Caco-2 (cell line): ENCODE measurements around the gene ZEB2. TPM values are rescaled to one million over a fixed set of nuclear protein-coding genes. Genes with fewer than 3 reads are reported as not detected.

Source experiments
- BruUV-seq: library from RNA; stranded (reverse); fragments of 400-500 nt; replicated peaks from 2 replicates; lab custom pipeline; 2021; lab: Mats Ljungman, UMichigan
- CTCF ChIA-PET: fragments of 300-600 bp; sonication (Branson Sonifier 250); formaldehyde crosslinking; loops from one replicate; lab custom pipeline; 2022; ENCODE audit warnings: antibody characterized with exemption; lab: Charles Lee
- POLR2A ChIA-PET: fragments of 300-600 bp; sonication (Branson Sonifier 250); formaldehyde crosslinking; loops from one replicate; lab custom pipeline; 2022; ENCODE audit warnings: antibody characterized with exemption; lab: Charles Lee
- DNase-seq, 2 experiments: peaks; one replicate each; pipeline versions ENCODE4 v3.0.0 to v3.0.0-alpha.2; 2020 to 2022
- H3K27me3 ChIP-seq: replicated peaks from 2 replicates; pipeline ENCODE4 v1.6.0; 2011; ENCODE audit warnings: low read length; ENCODE audit not compliant: control insufficient read depth, insufficient read depth
- H3K36me3 ChIP-seq: 2 replicates; pipeline ENCODE4 v1.5.1; 2011; ENCODE audit warnings: low read length; ENCODE audit not compliant: control insufficient read depth, insufficient read depth
- H3K4me1 ChIP-seq: fragments of 250-450 bp; sonication (Bioruptor Pico); 2 replicates; pipeline ENCODE4 v1.5.1; 2020; ENCODE audit warnings: mild to moderate bottlenecking
- H3K4me3 ChIP-seq: 2 replicates; pipeline ENCODE4 v1.5.1; 2011; ENCODE audit warnings: low read depth, mild to moderate bottlenecking, control low read depth, low read length
- H3K9me3 ChIP-seq: fragments of 250-450 bp; sonication (Bioruptor Pico); 2 replicates; pipeline ENCODE4 v1.5.1; 2020; ENCODE audit warnings: mild to moderate bottlenecking, moderate library complexity
- H3K27ac Mint-ChIP-seq: one replicate; pipeline ENCODE4 v1.8.0; 2022; ENCODE audit warnings: mixed read lengths; ENCODE audit not compliant: unreplicated experiment
- H3K27me3 Mint-ChIP-seq: one replicate; pipeline ENCODE4 v1.8.0; 2022; ENCODE audit warnings: mixed read lengths; ENCODE audit not compliant: insufficient read depth, unreplicated experiment
- H3K36me3 Mint-ChIP-seq: one replicate; pipeline ENCODE4 v1.8.0; 2022; ENCODE audit warnings: mild to moderate bottlenecking, mixed read lengths; ENCODE audit not compliant: insufficient read depth, unreplicated experiment
- H3K4me1 Mint-ChIP-seq: one replicate; pipeline ENCODE4 v1.8.0; 2022; ENCODE audit warnings: low read depth, mixed read lengths; ENCODE audit not compliant: unreplicated experiment
- H3K4me3 Mint-ChIP-seq: one replicate; pipeline ENCODE4 v1.8.0; 2022; ENCODE audit warnings: mild to moderate bottlenecking, moderate library complexity, mixed read lengths; ENCODE audit not compliant: unreplicated experiment
- H3K9me3 Mint-ChIP-seq: one replicate; pipeline ENCODE4 v1.8.0; 2022; ENCODE audit warnings: mixed read lengths; ENCODE audit not compliant: unreplicated experiment
- intact Hi-C: fragments of 100-400 bp; cut with micrococcal nuclease; formaldehyde crosslinking; loops from one replicate; pipeline ENCODE4 v1.10.0; 2022; ENCODE audit not compliant: unreplicated experiment
- total RNA-seq: library from RNA; stranded (reverse); gene quantifications from 2 replicates; pipeline ENCODE4 v1.2.3, GENCODE V29; 2022
- TF ChIP-seq, protein P1 (sequence below), 2 experiments: fragments of 200-600 bp in 1 of 2; IDR thresholded peaks; 1 replicate in 1 of 2; 2 replicates in 1 of 2; pipeline versions ENCODE4 v1.5.1 to v1.8.0; 2011 to 2022; ENCODE audit warnings: antibody characterized with exemption in 1 of 2, control low read depth in 1 of 2, inconsistent platforms in 1 of 2, low read depth in 1 of 2, low read length in 1 of 2, mild to moderate bottlenecking in 1 of 2, moderate library complexity in 1 of 2; ENCODE audit not compliant: insufficient read depth in 1 of 2, severe bottlenecking in 1 of 2, unreplicated experiment in 1 of 2

The ZEB2 gene
- total RNA-seq, 1 experiment from 2014 or later, result not detected

DNA sequence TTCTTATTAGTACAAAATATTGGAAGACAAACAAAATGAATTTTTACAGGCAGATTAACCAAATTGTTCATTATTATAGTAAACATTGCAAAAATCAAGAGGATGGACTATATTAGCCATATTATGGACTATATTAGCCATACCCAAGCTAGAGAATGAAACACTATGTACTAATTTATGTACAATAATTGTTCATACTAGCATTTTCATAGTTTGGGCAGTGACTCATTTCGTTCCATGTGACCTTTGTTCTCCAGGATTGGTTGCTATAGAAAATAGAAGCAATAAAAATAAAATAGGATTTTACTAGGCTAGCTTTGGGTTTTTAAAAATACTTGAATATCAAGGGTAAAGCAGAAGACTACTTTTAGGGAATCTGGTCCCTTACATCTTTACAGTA is 176.8 kb downstream of the ZEB2 start:
- no peaks in the 10 kb centered on the region for H3K27me3 ChIP-seq
- no peaks in the 10 kb centered on the region for H3K4me1 Mint-ChIP-seq
- no peak for DNase-seq
- no peak overlapping the region for H3K4me3 ChIP-seq
- H3K36me3 ChIP-seq, result no peaks in the 10 kb centered on the region
- H3K9me3 ChIP-seq, result no peaks in the 10 kb centered on the region
- no peaks in the 10 kb centered on the region for H3K36me3 Mint-ChIP-seq
- peaks cover 3% of the 10 kb centered on the region for H3K27me3 Mint-ChIP-seq
- POLR2A ChIA-PET, result no interaction called here
- no peak overlapping the region for H3K27ac Mint-ChIP-seq
- BruUV-seq, result no TSS peak
- H3K4me3 Mint-ChIP-seq, result no peak overlapping the region
- H3K9me3 Mint-ChIP-seq, result no peaks in the 10 kb centered on the region
- CTCF ChIA-PET, result no interaction called here
- intact Hi-C loops, result no loop called here
- no peaks in the 10 kb centered on the region for H3K4me1 ChIP-seq
- TF ChIP-seq, protein P1, sequence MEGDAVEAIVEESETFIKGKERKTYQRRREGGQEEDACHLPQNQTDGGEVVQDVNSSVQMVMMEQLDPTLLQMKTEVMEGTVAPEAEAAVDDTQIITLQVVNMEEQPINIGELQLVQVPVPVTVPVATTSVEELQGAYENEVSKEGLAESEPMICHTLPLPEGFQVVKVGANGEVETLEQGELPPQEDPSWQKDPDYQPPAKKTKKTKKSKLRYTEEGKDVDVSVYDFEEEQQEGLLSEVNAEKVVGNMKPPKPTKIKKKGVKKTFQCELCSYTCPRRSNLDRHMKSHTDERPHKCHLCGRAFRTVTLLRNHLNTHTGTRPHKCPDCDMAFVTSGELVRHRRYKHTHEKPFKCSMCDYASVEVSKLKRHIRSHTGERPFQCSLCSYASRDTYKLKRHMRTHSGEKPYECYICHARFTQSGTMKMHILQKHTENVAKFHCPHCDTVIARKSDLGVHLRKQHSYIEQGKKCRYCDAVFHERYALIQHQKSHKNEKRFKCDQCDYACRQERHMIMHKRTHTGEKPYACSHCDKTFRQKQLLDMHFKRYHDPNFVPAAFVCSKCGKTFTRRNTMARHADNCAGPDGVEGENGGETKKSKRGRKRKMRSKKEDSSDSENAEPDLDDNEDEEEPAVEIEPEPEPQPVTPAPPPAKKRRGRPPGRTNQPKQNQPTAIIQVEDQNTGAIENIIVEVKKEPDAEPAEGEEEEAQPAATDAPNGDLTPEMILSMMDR (IDR thresholded peaks at IDR 0.05; ENCODE audit: insufficient read depth in 1 of 2, low read depth in 1 of 2, low read length in 1 of 2, severe bottlenecking in 1 of 2, unreplicated experiment in 1 of 2), result no peak

DNA sequence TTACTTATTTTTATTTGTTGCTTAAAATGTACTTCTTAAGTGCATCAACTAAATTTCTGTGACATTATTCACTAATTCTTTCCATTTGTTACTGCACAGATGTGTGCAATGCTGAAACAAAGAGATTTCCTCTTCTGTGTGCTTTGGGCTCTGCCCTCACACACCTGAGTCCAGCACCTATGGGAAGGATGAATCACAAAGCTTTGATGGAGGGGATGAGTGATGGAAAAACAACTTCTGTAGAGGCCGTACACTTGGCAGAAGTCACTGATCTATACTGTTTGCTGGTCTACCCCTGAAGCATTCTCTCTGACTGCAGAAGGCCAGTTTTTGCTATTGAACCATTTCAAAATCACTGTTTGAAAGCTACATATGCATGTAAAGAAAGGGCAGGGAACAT is 178.4 kb downstream of the ZEB2 start:
- peaks cover 1% of the 10 kb centered on the region for H3K4me1 Mint-ChIP-seq
- intact Hi-C loops, result no loop called here
- no peaks in the 10 kb centered on the region for H3K36me3 Mint-ChIP-seq
- TF ChIP-seq, protein P1 (IDR thresholded peaks at IDR 0.05; ENCODE audit: insufficient read depth in 1 of 2, low read depth in 1 of 2, low read length in 1 of 2, severe bottlenecking in 1 of 2, unreplicated experiment in 1 of 2), result no peak
- no peaks in the 10 kb centered on the region for H3K36me3 ChIP-seq
- H3K4me3 ChIP-seq, result no peak overlapping the region
- H3K27me3 Mint-ChIP-seq, result peaks cover 3% of the 10 kb centered on the region
- no peak overlapping the region for H3K27ac Mint-ChIP-seq
- H3K9me3 Mint-ChIP-seq, result peaks cover 4% of the 10 kb centered on the region
- H3K9me3 ChIP-seq, result no peaks in the 10 kb centered on the region
- H3K4me1 ChIP-seq, result no peaks in the 10 kb centered on the region
- ChIA-PET POLR2A (no interaction called here), CTCF (no interaction called here)
- H3K27me3 ChIP-seq, result no peaks in the 10 kb centered on the region
- no peak for DNase-seq
- H3K4me3 Mint-ChIP-seq, result no peak overlapping the region
- no TSS peak for BruUV-seq

DNA sequence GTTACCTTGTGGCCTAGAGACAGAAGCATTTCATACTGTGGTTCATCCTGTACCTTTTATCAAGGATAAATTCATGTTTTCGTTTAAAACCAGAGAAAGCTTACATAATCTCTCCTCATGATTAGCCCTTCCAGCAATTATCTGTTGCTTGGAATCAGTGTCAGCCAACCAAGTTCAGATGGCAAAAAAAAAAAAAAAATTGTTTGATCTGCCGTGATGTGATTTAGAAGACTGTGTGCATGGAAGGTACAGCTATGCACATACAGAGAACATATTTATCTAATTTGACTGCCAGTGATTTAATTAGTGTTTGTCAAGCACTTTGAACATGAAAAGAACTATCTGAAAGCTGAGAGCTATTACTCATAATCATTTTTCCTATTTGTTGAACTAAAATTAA is 180.9 kb downstream of the ZEB2 start:
- ChIA-PET POLR2A (no interaction called here), CTCF (no interaction called here)
- Mint-ChIP-seq H3K27me3 (peaks cover 3% of the 10 kb centered on the region), H3K9me3 (peaks cover 11% of the 10 kb centered on the region), H3K27ac (no peak overlapping the region), H3K4me1 (peaks cover 5% of the 10 kb centered on the region), H3K4me3 (no peak overlapping the region), H3K36me3 (no peaks in the 10 kb centered on the region)
- H3K9me3 ChIP-seq, result no peaks in the 10 kb centered on the region
- no TSS peak for BruUV-seq
- no peaks in the 10 kb centered on the region for H3K27me3 ChIP-seq
- TF ChIP-seq, protein P1 (IDR thresholded peaks at IDR 0.05; ENCODE audit: insufficient read depth in 1 of 2, low read depth in 1 of 2, low read length in 1 of 2, severe bottlenecking in 1 of 2, unreplicated experiment in 1 of 2), result no peak
- intact Hi-C loops, result no loop called here
- no peak overlapping the region for H3K4me3 ChIP-seq
- H3K36me3 ChIP-seq, result no peaks in the 10 kb centered on the region
- no peak for DNase-seq
- no peaks in the 10 kb centered on the region for H3K4me1 ChIP-seq
